Jurkat, Clone E6-1 (cell line): Measurements from ENCODE around the gene UQCR10.

ENCODE experiments used
- DNase-seq: peaks from one replicate; pipeline ENCODE4 v3.0.0-alpha.2; 2011; ENCODE audit warnings: low read depth, low spot score
- H3K4me3 ChIP-seq: 2 replicates; pipeline ENCODE4 v1.5.1; 2011; ENCODE audit warnings: mild to moderate bottlenecking, low read length, control low read depth, moderate library complexity

UQCR10 gene

GRCh38 chr22:29816980-29817379 lies 49.8 kb downstream of the UQCR10 start:
- no peak for DNase-seq

GRCh38 chr22:29817724-29818123 lies 50.6 kb downstream of the UQCR10 start:
- no peak overlapping the region for H3K4me3 ChIP-seq
- no peak for DNase-seq

More at GRCh38 chr22:29816980-29817379, 49.8 kb downstream of the UQCR10 start:
- H3K4me3 ChIP-seq, result no peak overlapping the region

- H3K4me3 ChIP-seq, result no peak overlapping the region
- DNase-seq, result no peak
Observed at GRCh38 chr22:29819501-29819900, 52.3 kb downstream of the UQCR10 start.
